Smooth muscle cell (in vitro differentiated cells): ENCODE data around the gene TMA7. TPM values are rescaled to one million over a fixed set of nuclear protein-coding genes. Genes with fewer than 3 reads are reported as not detected.
A peak's percentile ranks its signal among the peaks of the same experiment; 100 is the strongest.

ENCODE experiments used
- DNase-seq: peaks from one replicate; lab custom pipeline; 2025; ENCODE audit not compliant: unreplicated experiment; lab: John Stamatoyannopoulos, UW
- H2AFZ ChIP-seq: fragments of 200-600 bp; sonication (generic); 2 replicates; pipeline ENCODE4 v1.6.0; 2016; ENCODE audit warnings: antibody characterized with exemption, low read depth, mild to moderate bottlenecking
- H3F3A ChIP-seq: fragments of 200-600 bp; sonication (generic); 2 replicates; pipeline ENCODE4 v1.6.0; 2017; ENCODE audit warnings: antibody characterized with exemption, low read depth
- H3K27ac ChIP-seq: fragments of 200-600 bp; sonication (generic); 2 replicates; pipeline ENCODE4 v1.5.1; 2016; ENCODE audit warnings: low read depth, mild to moderate bottlenecking
- H3K27me3 ChIP-seq: fragments of 200-600 bp; sonication (generic); 2 replicates; pipeline ENCODE4 v1.6.1; 2016; ENCODE audit warnings: low read depth, mild to moderate bottlenecking
- H3K36me3 ChIP-seq: fragments of 200-600 bp; sonication (generic); 2 replicates; pipeline ENCODE4 v1.5.1; 2016; ENCODE audit warnings: low read depth
- H3K4me1 ChIP-seq: fragments of 200-600 bp; sonication (generic); 2 replicates; pipeline ENCODE4 v1.5.1; 2016; ENCODE audit warnings: low read depth
- H3K4me2 ChIP-seq: fragments of 200-600 bp; sonication (generic); 2 replicates; pipeline ENCODE4 v1.6.0; 2016; ENCODE audit warnings: mild to moderate bottlenecking
- H3K4me3 ChIP-seq: fragments of 200-600 bp; sonication (generic); 2 replicates; pipeline ENCODE4 v1.5.1; 2016; ENCODE audit warnings: mild to moderate bottlenecking
- H3K79me2 ChIP-seq: fragments of 200-600 bp; sonication (generic); 2 replicates; pipeline ENCODE4 v1.6.0; 2016; ENCODE audit warnings: low read depth, mild to moderate bottlenecking
- H3K9ac ChIP-seq: fragments of 200-600 bp; sonication (generic); 2 replicates; pipeline ENCODE4 v1.6.0; 2016; ENCODE audit warnings: low read depth
- H3K9me3 ChIP-seq: fragments of 200-600 bp; sonication (generic); replicated peaks from 2 replicates; pipeline ENCODE4 v1.5.1; 2016; ENCODE audit warnings: low read depth
- H4K20me1 ChIP-seq: fragments of 200-600 bp; sonication (generic); 2 replicates; pipeline ENCODE4 v1.6.0; 2016; ENCODE audit warnings: low read depth
- CTCF ChIP-seq: fragments of 200-600 bp; sonication (generic); IDR thresholded peaks from 2 replicates; pipeline ENCODE4 v1.5.1; 2017; ENCODE audit warnings: borderline replicate concordance, mild to moderate bottlenecking, antibody characterized with exemption; ENCODE audit not compliant: insufficient read depth, poor library complexity, severe bottlenecking
- WGBS: methylation state at CpG from one replicate; pipeline ENCODE4 v1.1.7; 2016; ENCODE audit warnings: low lambda C conversion rate; 5-methylcytosine and 5-hydroxymethylcytosine counted together
- polyA plus RNA-seq: library from polyadenylated mRNA; unstranded; fragments of >200 nt; fragmentation: Nextera tagmentation; extraction: Ambion mirVana; gene quantifications from 2 replicates; pipeline ENCODE4 v1.2.1, GENCODE V29; 2016
- total RNA-seq: library from RNA; depleted of rRNA; stranded (reverse); fragments of >200 nt; gene quantifications from 2 replicates; pipeline ENCODE4 v1.2.3, GENCODE V29; 2014

TMA7 gene
- total and polyA plus RNA-seq, 2 experiments from 2014 or later = 343 to 491 TPM

GRCh38 chr3:48433472-48434118 lies 6.5 kb upstream of the TMA7 start:
- peak overlapping the region; percentile 74 for H3K27ac ChIP-seq
- WGBS = 72% methylated on average over 12 of the region's 12 CpGs
- H3K36me3 ChIP-seq = no peaks in the 10 kb centered on the region
- H3K9ac ChIP-seq = no peak overlapping the region
- no peaks in the 10 kb centered on the region for H4K20me1 ChIP-seq
- H3K4me2 ChIP-seq = no peak overlapping the region
- no peak overlapping the region for H2AFZ ChIP-seq
- peaks cover 5% of the 10 kb centered on the region for H3F3A ChIP-seq
- H3K9me3 ChIP-seq = no peaks in the 10 kb centered on the region
- H3K4me3 ChIP-seq = no peak overlapping the region
- no peaks in the 10 kb centered on the region for H3K27me3 ChIP-seq
- no peak for TF ChIP-seq CTCF
- H3K4me1 ChIP-seq = peaks cover 2% of the 10 kb centered on the region
- no peak for DNase-seq
- no peaks in the 10 kb centered on the region for H3K79me2 ChIP-seq

- H3K4me2 ChIP-seq = no peak overlapping the region
- H3K27ac ChIP-seq = no peak overlapping the region
- H3F3A ChIP-seq = peaks cover 5% of the 10 kb centered on the region
- no peaks in the 10 kb centered on the region for H4K20me1 ChIP-seq
- H3K4me3 ChIP-seq = no peak overlapping the region
- peaks cover 9% of the 10 kb centered on the region for H3K79me2 ChIP-seq
- H3K9me3 ChIP-seq = no peaks in the 10 kb centered on the region
- TF ChIP-seq CTCF = no peak
- no peaks in the 10 kb centered on the region for H3K27me3 ChIP-seq
- no peaks in the 10 kb centered on the region for H3K36me3 ChIP-seq
- H3K4me1 ChIP-seq = peaks cover 2% of the 10 kb centered on the region
- no peak overlapping the region for H3K9ac ChIP-seq
- H2AFZ ChIP-seq = no peak overlapping the region
- no peak for DNase-seq
- WGBS = 89% methylated on average over 15 of the region's 15 CpGs
Observed at GRCh38 chr3:48434591-48435222, 5.3 kb upstream of the TMA7 start.

GRCh38 chr3:48435223-48435595 lies 4.8 kb upstream of the TMA7 start:
- no peak overlapping the region for H3K27ac ChIP-seq
- H3K79me2 ChIP-seq = peaks cover 11% of the 10 kb centered on the region
- no peaks in the 10 kb centered on the region for H3K9me3 ChIP-seq
- H2AFZ ChIP-seq = no peak overlapping the region
- 93% methylated on average over 4 of the region's 4 CpGs for WGBS
- no peak overlapping the region for H3K4me2 ChIP-seq
- H3F3A ChIP-seq = peaks cover 5% of the 10 kb centered on the region
- H3K4me1 ChIP-seq = peaks cover 2% of the 10 kb centered on the region
- H3K36me3 ChIP-seq = no peaks in the 10 kb centered on the region
- no peak for DNase-seq
- H3K4me3 ChIP-seq = no peak overlapping the region
- TF ChIP-seq CTCF = no peak
- no peak overlapping the region for H3K9ac ChIP-seq
- H4K20me1 ChIP-seq = no peaks in the 10 kb centered on the region
- no peaks in the 10 kb centered on the region for H3K27me3 ChIP-seq
